ENCODE results near the gene ASGR2. TPM values are rescaled to one million over a fixed set of nuclear protein-coding genes. Genes with fewer than 3 reads are reported as not detected.
A peak's percentile ranks its signal among the peaks of the same experiment; 100 is the strongest.

The ASGR2 gene
- total RNA-seq, 1 donor from 2014 or later: 0.22 TPM

GRCh38 chr17:7144213-7144612 lies 29.6 kb upstream of the ASGR2 start:
- intact Hi-C loops (cut with micrococcal nuclease): no loop called here
- peaks cover 87% of the 10 kb centered on the region for H3K27me3 ChIP-seq (ENCODE audit: low read depth)

DNA sequence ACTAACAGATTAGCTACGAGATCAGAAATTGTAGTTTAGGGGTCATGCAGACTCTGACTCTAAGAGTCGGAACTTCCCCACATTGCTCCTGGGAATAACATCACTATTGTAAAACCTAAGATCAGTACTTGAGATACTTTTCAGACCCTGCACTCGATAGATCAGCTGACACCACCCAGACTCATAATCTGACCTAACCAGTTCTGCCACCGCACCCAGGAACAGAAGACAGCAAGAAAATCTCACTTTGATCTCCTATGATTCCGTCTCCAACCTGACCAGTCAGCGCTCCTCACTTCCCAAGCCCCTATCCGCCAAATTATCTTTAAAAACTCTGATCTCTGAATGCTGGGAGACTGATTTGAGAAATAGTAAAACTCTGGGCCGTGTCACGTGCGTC lies 27.2 kb upstream of the ASGR2 start:
- no peaks in the 10 kb centered on the region for H3K9me3 ChIP-seq (replicated peaks)
- DNase-seq: no peak
- no peaks in the 10 kb centered on the region for H3K4me1 ChIP-seq
- H3K27ac ChIP-seq (replicated peaks): no peak overlapping the region
- H3K27me3 ChIP-seq (ENCODE audit: low read depth): peaks cover 96% of the 10 kb centered on the region
- intact Hi-C loops (cut with micrococcal nuclease): no loop called here
- TF ChIP-seq, protein P1, sequence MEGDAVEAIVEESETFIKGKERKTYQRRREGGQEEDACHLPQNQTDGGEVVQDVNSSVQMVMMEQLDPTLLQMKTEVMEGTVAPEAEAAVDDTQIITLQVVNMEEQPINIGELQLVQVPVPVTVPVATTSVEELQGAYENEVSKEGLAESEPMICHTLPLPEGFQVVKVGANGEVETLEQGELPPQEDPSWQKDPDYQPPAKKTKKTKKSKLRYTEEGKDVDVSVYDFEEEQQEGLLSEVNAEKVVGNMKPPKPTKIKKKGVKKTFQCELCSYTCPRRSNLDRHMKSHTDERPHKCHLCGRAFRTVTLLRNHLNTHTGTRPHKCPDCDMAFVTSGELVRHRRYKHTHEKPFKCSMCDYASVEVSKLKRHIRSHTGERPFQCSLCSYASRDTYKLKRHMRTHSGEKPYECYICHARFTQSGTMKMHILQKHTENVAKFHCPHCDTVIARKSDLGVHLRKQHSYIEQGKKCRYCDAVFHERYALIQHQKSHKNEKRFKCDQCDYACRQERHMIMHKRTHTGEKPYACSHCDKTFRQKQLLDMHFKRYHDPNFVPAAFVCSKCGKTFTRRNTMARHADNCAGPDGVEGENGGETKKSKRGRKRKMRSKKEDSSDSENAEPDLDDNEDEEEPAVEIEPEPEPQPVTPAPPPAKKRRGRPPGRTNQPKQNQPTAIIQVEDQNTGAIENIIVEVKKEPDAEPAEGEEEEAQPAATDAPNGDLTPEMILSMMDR (IDR thresholded peaks at IDR 0.05; ENCODE audit: borderline replicate concordance): no peak
- no peak overlapping the region for H3K4me3 ChIP-seq
- H3K36me3 ChIP-seq: no peaks in the 10 kb centered on the region

More at GRCh38 chr17:7144213-7144612, 29.6 kb upstream of the ASGR2 start:
- DNase-seq: no peak
- H3K27ac ChIP-seq (replicated peaks): no peak overlapping the region
- no peaks in the 10 kb centered on the region for H3K4me1 ChIP-seq
- no peaks in the 10 kb centered on the region for H3K36me3 ChIP-seq
- TF ChIP-seq, protein P1 (IDR thresholded peaks at IDR 0.05; ENCODE audit: borderline replicate concordance): no peak
- no peak overlapping the region for H3K4me3 ChIP-seq
- no peaks in the 10 kb centered on the region for H3K9me3 ChIP-seq (replicated peaks)

DNA sequence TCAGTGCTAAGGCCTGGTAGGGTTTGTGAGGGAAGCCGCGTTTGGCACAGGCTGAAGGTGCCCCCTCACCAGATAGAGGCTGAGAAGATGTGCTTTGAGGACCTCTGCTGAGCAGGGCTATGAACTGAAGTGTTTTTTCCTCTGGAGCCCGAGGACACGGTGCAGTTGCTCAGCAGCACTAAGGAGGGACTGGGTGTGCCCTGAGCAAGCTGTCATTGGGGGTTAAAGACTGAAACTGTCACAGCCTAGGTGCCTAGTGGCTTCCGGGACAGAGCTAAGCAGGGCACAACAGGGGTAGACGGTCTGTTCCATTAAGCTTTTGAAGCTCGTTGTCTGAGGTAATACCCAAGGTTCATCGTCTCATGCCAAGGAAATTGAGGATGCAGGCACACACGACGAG lies 24.8 kb upstream of the ASGR2 start:
- TF ChIP-seq, protein P1 (IDR thresholded peaks at IDR 0.05; ENCODE audit: borderline replicate concordance): no peak
- intact Hi-C loops (cut with micrococcal nuclease): loop anchor here (5.0 to 10.0 kb wide), 2 partner anchors 87 to 225 kb away; no protein-coding TSS in a partner anchor
- no peak overlapping the region for H3K27ac ChIP-seq (replicated peaks)
- peaks cover 6% of the 10 kb centered on the region for H3K4me1 ChIP-seq
- no peaks in the 10 kb centered on the region for H3K9me3 ChIP-seq (replicated peaks)
- peaks cover 95% of the 10 kb centered on the region for H3K27me3 ChIP-seq (ENCODE audit: low read depth)
- no peaks in the 10 kb centered on the region for H3K36me3 ChIP-seq
- DNase-seq: no peak
- H3K4me3 ChIP-seq: no peak overlapping the region

GRCh38 chr17:7138800-7139381 lies 24.3 kb upstream of the ASGR2 start:
- intact Hi-C loops (cut with micrococcal nuclease): loop anchor here (5.0 to 10.0 kb wide), 2 partner anchors 87 to 224 kb away; no protein-coding TSS in a partner anchor
- peaks cover 95% of the 10 kb centered on the region for H3K27me3 ChIP-seq (ENCODE audit: low read depth)
- TF ChIP-seq, protein P1 (IDR thresholded peaks at IDR 0.05; ENCODE audit: borderline replicate concordance): no peak
- DNase-seq: no peak
- peaks cover 6% of the 10 kb centered on the region for H3K4me1 ChIP-seq
- H3K4me3 ChIP-seq: no peak overlapping the region
- H3K9me3 ChIP-seq (replicated peaks): no peaks in the 10 kb centered on the region
- no peaks in the 10 kb centered on the region for H3K36me3 ChIP-seq
- H3K27ac ChIP-seq (replicated peaks): no peak overlapping the region

DNA sequence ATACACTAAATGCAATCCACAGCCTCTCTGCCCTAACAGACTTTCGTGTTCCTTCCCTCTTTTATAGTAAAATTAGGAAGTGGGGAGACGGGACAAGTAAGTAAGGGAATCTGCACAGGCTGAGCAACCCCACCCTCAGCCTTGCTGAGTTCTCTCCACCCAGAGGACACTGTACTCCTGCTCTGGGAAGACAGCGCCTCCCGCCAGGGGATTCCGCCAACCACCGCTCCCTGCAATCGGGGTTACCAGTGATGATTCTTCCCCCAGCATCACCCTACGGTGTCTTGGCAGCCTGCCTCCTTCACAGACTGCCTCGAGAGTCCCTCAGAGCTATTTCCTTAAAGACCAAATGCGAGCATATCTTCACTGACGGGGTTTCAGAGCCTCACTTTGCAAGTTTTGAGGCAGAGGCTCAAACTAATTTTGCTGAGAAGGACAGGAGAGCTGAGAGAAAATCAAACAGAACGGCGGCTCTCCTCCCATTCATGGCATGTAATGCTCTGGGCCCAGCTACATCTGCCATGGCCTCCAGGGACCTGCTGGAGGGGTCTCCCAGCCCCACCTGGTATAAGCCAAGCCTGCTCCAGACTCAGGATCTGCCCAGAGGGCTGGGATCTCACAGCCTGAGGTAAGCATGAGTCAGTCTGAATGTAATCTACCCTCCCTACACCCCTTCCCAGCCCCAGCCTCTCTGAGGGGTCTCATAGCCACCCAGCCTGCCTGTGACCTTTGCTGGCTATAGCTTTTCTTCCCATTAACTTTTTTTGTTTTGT lies 22.7 kb upstream of the ASGR2 start:
- TF ChIP-seq, protein P1 (IDR thresholded peaks at IDR 0.05; ENCODE audit: borderline replicate concordance): no peak
- peak; percentile 27 for DNase-seq

More for the DNA sequence above, 22.7 kb upstream of the ASGR2 start:
- Histone ChIP-seq H3K9me3 (replicated peaks) (no peaks in the 10 kb centered on the region), H3K27ac (replicated peaks) (no peak overlapping the region), H3K4me3 (no peak overlapping the region), H3K36me3 (no peaks in the 10 kb centered on the region), H3K4me1 (peaks cover 13% of the 10 kb centered on the region), H3K27me3 (ENCODE audit: low read depth) (peaks cover 95% of the 10 kb centered on the region)
- intact Hi-C loops (cut with micrococcal nuclease): loop anchor here (5.0 to 10.0 kb wide), 2 partner anchors 85 to 223 kb away; no protein-coding TSS in a partner anchor
